ENCODE data around the gene TMEM106C.

Gene TMEM106C

GRCh38 chr12:47995981-47996401, 32.6 kb downstream of the TMEM106C start:
- peak; percentile 72 for DNase-seq (ENCODE audit: low spot score)

- DNase-seq (ENCODE audit: low spot score): no peak
These were observed 33.9 kb downstream of the TMEM106C start for GRCh38 chr12:47997321-47997720.

GRCh38 chr12:47999816-48000215, 36.4 kb downstream of the TMEM106C start:
- DNase-seq (ENCODE audit: low spot score): no peak

GRCh38 chr12:48000878-48001504, 37.6 kb downstream of the TMEM106C start:
- no peak for DNase-seq (ENCODE audit: low spot score)

- peak; percentile 32 for DNase-seq (ENCODE audit: low spot score)
These were observed 38.4 kb downstream of the TMEM106C start for GRCh38 chr12:48001505-48002413.

GRCh38 chr12:48002414-48002730, 39.0 kb downstream of the TMEM106C start:
- DNase-seq (ENCODE audit: low spot score): no peak

- DNase-seq (ENCODE audit: low spot score): no peak
These were observed 39.4 kb downstream of the TMEM106C start for GRCh38 chr12:48002773-48003218.

GRCh38 chr12:48003226-48004052, 40.0 kb downstream of the TMEM106C start:
- no peak for DNase-seq (ENCODE audit: low spot score)

GRCh38 chr12:48004053-48004941, 40.9 kb downstream of the TMEM106C start, which contains the start of gene COL2A1:
COL2A1 (minus strand) TSS chr12:48004476; CDS start chr12:48004321, 155 bp downstream.
- no peak for DNase-seq (ENCODE audit: low spot score)

- no peak for DNase-seq (ENCODE audit: low spot score)
These were observed 41.8 kb downstream of the TMEM106C start for GRCh38 chr12:48005001-48005749.

GRCh38 chr12:48005750-48006021, 42.3 kb downstream of the TMEM106C start:
- DNase-seq (ENCODE audit: low spot score): no peak

GRCh38 chr12:48007206-48007605, 43.8 kb downstream of the TMEM106C start:
- DNase-seq (ENCODE audit: low spot score): no peak

GRCh38 chr12:48008349-48008748, 45.0 kb downstream of the TMEM106C start:
- DNase-seq (ENCODE audit: low spot score): no peak

- DNase-seq (ENCODE audit: low spot score): no peak
These were observed 45.6 kb downstream of the TMEM106C start for GRCh38 chr12:48008950-48009349.

GRCh38 chr12:48009471-48009870, 46.1 kb downstream of the TMEM106C start:
- DNase-seq (ENCODE audit: low spot score): no peak

- DNase-seq (ENCODE audit: low spot score): no peak
These were observed 47.1 kb downstream of the TMEM106C start for GRCh38 chr12:48010366-48010970.

GRCh38 chr12:48012070-48012469, 48.7 kb downstream of the TMEM106C start:
- no peak for DNase-seq (ENCODE audit: low spot score)

- no peak for DNase-seq (ENCODE audit: low spot score)
These were observed 49.9 kb downstream of the TMEM106C start for GRCh38 chr12:48013287-48013686.

GRCh38 chr12:48015129-48015528, 51.7 kb downstream of the TMEM106C start:
- DNase-seq (ENCODE audit: low spot score): no peak

GRCh38 chr12:48015954-48016353, 52.6 kb downstream of the TMEM106C start:
- no peak for DNase-seq (ENCODE audit: low spot score)
